ENCODE measurements around the gene CNDP2.

DNA sequence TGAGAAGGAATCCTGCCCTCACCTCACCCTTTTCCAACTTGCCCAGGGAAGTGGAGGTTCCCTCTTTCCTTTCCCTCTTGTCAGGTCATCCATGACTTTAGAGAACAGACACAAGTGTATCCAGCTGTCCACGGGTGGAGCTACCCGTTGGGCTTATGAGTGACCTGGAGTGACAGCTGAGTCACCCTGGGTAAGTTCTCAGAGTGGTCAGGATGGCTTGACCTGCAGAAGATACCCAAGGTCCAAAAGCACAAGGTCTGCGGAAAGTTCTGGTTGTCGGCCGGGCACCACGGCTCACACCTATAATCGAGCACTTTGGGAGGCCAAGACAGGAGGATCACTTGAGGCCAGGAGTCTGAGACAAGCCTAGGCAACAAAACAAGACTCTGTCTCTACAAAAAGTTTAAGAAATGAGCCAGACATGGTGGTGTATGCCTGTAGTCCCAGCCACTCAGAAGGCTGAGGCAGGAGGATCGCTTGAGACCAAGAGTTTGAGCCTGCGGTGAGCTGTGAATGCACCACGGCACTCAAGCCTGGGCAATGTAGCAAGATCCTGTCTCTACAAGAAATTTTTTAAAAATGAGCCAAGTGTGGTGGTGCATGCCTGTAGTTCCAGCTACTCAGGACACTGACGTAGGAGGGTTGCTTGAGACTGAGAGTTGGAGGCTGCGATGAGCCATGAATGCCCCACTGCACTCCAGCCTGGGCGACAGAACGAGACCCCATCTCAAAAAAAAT, 24.1 kb downstream of the CNDP2 start:
- TF ChIP-seq SP1 (IDR thresholded peaks at IDR 0.05) = no peak
- TF ChIP-seq HDGF (IDR thresholded peaks at IDR 0.05; ENCODE audit: borderline replicate concordance) = no peak
- TF ChIP-seq FOXM1 (IDR thresholded peaks at IDR 0.05; ENCODE audit: borderline replicate concordance) = no peak
- TF ChIP-seq, protein P1, sequence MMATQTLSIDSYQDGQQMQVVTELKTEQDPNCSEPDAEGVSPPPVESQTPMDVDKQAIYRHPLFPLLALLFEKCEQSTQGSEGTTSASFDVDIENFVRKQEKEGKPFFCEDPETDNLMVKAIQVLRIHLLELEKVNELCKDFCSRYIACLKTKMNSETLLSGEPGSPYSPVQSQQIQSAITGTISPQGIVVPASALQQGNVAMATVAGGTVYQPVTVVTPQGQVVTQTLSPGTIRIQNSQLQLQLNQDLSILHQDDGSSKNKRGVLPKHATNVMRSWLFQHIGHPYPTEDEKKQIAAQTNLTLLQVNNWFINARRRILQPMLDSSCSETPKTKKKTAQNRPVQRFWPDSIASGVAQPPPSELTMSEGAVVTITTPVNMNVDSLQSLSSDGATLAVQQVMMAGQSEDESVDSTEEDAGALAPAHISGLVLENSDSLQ (IDR thresholded peaks at IDR 0.05) = no peak
- no peak for TF ChIP-seq FOXA1 (IDR thresholded peaks at IDR 0.05)
- no peak for TF ChIP-seq SUZ12 (IDR thresholded peaks at IDR 0.05)
- no peak for TF ChIP-seq LEF1 (IDR thresholded peaks at IDR 0.05; ENCODE audit: borderline replicate concordance)
- TF ChIP-seq CTBP1 (IDR thresholded peaks at IDR 0.05; ENCODE audit: borderline replicate concordance) = no peak
- no peak for TF ChIP-seq FOXK2 (IDR thresholded peaks at IDR 0.05)
- no peak for TF ChIP-seq BHLHE40 (IDR thresholded peaks at IDR 0.05; ENCODE audit: borderline replicate concordance)
- TF ChIP-seq ARNT (IDR thresholded peaks at IDR 0.05) = no peak
- no peak for TF ChIP-seq NFRKB (IDR thresholded peaks at IDR 0.05)
- no peak for TF ChIP-seq TARDBP (IDR thresholded peaks at IDR 0.05)
- TF ChIP-seq ELF4 (IDR thresholded peaks at IDR 0.05) = no peak
